NK-92 treated with Interleukin-12 subunit alpha and Interleukin-12 subunit beta, amount 100 ng/mL, for 24 hours (cell line): ENCODE results near the gene SLC25A24.
"Not testable (repeated sequence)": the region's sequence is repeated elsewhere in the genome, so short reads cannot be mapped to it uniquely, and the experiment has no call there.

Experiments used
- DNase-seq: peaks from one replicate; lab custom pipeline; 2025; lab: John Stamatoyannopoulos, UW

The SLC25A24 gene

DNA sequence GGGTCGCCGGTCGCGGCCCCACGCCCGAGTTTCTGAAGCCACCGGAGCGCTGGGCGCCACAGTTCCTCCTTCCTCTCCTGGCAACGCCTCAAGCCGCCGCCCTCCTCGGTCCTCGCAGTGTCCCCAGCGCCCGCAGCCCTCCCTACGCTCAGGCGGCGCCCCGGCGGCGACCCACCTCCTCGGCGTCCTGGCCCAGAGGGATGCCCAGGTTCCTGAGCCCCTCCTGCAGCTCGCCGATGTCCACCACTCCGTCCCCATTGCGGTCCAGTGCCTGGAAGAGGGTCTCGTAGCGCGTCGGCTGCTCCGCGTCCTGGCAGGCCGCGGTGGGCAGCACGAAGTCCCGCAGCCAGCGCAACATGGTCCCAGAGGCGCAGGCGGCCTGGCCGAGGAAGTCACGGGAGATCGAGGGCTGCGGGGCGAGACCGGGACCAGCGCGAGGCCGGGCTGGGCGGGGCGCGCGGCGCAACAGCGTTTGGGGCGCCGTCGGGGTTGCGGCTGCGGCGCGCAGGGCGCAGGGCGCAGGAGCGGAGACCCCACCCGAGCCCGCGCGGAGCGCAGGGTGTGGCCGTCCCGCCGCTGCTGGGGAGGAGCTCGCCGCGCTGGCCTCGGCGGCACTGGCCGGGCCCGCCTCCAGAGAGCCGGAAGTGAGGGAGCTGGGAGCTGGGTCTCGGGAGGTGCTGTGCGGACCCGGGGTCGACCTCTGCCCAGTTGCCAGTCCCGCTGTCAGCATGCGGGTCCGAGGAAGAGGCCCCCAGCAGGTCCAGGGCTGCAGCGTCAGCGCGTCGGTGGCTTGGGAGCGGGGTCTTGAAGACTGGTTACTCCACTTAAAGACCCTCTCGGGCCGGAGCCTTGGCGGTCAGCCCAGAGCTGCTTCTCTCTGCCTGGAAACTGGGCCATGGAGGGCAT is at the start of gene SLC25A24:
SLC25A24 (minus strand) TSS at position 563 of the 906 bp plus-strand sequence; CDS start at position 358, 205 bp downstream.
- peak; percentile 58 for DNase-seq

DNA sequence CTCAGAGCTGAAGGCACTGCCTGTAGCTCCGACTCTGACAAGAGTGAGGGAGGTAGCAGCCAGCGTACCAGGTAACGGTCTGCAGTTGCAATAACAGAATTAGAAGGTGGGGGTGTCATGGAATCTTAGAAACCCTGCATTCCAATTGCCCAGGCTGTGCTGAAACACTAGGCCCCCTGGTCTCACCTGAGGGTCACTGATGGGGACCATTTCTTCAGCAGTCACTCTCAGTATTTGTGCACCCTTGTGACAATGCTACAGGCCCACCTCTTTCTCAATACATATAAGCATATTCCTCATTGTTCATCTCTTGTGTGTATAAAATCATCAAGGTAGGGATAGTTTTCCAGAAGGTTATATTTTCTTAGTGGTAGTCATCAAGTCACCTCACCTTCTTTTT is 43.8 kb upstream of the SLC25A24 start, which contains the start of gene NBPF4:
NBPF4 (minus strand) TSS at position 101 of the 400 bp plus-strand sequence. CDS start 315 bp downstream, outside the sequence.
- DNase-seq, result not testable (repeated sequence)

DNA sequence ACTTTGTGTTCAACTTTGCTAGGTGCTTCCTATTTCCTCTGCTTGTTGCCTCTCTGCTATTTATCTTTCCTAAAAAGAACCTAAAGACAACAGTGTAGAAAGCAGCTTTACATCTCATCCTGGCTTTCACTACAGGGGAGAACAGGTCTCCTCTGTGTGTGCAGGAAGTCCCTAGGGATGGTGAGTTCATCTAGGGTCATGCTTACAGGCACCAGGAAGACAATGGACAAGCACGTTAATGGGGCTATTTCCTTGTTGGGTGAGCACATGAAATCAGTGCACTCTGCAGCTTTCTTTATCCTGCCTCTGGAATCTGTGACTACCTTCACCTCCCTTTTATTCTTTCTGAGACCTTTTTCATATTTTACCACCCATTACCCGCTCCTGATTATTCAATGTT is 39.3 kb upstream of the SLC25A24 start:
- DNase-seq, result not testable (repeated sequence)

GRCh38 chr1:108235308-108235707 is 35.2 kb upstream of the SLC25A24 start:
- DNase-seq, result not testable (repeated sequence)

GRCh38 chr1:108232183-108232582 is 32.0 kb upstream of the SLC25A24 start:
- not testable (repeated sequence) for DNase-seq

- not testable (repeated sequence) for DNase-seq
Measured at GRCh38 chr1:108229976-108230375, 29.8 kb upstream of the SLC25A24 start.

DNA sequence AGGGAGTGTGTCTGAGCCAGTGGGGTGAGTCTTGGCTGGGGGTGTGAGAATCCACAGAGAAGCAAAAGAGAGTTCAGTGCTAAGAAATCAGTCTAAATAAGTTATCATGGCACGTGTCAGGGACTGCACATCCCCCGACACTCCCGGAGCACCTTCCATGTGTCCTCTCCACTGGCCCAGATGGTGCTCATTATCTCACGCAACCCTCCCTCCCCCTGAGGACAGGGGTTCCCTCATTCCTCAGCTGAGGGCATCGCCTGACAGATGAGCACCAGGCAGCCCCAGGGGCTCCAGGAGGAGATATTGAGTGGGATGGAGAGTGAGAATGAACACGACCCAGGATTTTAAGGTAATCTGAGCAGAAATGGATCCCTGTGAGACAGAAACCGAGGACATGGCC is 27.6 kb upstream of the SLC25A24 start:
- not testable (repeated sequence) for DNase-seq

- not testable (repeated sequence) for DNase-seq
Measured at GRCh38 chr1:108226855-108227254, 26.7 kb upstream of the SLC25A24 start.

DNA sequence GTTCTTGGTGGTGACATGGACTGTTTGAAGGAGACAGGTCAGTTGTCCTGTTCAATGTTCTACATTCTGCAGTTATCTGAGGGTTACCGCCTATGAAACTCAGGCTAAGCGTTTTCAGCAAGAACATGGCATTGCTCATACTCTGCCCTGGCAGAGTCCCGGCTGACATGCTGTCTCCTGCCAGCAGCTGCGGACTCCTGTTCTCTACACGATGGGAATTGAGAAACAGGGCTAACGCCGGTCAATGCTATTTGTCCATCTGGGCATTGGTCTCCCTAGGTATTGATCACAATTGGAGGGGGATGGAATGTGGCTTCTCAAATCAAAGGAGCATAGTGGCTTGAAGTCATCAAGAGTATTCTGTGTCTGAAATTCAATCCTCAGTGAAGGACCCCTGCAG is 23.1 kb upstream of the SLC25A24 start:
- not testable (repeated sequence) for DNase-seq

DNA sequence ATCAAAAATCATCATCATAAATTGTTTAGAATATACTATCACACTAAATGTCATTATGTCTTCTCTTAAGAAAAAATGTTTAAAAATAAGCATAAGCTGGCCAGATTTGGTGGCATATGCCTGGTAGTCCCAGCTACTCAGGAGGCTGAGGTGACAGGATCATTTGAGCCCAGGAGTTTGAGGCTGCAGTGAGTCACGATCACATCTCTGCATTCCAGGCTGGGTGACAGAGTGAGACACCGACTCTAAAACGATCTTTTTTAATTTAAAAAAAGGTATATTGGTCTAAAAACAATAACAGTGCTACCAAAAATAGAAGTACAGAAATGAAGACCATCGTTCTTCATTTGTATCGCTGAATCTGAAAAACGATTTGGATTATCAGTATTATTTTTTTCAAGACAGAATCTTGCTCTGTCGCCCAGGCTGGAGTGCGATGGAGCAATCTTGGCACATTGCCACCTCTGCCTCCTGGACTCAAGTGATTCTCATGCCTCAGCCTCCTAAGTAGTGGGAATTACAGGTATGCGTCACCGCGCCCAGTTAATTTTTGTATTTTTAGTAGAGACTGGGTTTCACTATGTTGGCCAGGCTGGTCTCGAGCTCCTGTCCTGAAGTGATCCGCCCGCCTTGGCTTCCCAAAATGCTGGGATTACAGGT is 17.5 kb upstream of the SLC25A24 start:
- not testable (repeated sequence) for DNase-seq

DNA sequence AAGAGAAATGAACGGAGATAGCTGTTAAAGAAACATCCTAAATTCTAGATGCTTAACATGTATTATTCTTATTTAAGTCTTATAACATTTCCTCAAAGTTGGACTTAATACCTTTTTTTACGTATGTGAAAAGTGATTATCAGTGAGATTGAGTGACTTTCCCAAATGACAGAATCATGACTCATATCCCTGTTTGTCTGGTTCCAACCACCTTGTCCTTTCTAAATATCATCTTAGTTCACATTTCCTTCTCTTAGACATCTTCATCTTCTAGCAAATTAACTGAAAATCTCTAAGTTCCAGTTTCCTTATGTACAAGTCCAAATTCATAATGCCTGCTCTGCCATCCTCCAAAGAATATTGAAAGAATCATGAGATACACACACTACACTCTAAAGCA is 16.9 kb upstream of the SLC25A24 start:
- DNase-seq, result not testable (repeated sequence)

DNA sequence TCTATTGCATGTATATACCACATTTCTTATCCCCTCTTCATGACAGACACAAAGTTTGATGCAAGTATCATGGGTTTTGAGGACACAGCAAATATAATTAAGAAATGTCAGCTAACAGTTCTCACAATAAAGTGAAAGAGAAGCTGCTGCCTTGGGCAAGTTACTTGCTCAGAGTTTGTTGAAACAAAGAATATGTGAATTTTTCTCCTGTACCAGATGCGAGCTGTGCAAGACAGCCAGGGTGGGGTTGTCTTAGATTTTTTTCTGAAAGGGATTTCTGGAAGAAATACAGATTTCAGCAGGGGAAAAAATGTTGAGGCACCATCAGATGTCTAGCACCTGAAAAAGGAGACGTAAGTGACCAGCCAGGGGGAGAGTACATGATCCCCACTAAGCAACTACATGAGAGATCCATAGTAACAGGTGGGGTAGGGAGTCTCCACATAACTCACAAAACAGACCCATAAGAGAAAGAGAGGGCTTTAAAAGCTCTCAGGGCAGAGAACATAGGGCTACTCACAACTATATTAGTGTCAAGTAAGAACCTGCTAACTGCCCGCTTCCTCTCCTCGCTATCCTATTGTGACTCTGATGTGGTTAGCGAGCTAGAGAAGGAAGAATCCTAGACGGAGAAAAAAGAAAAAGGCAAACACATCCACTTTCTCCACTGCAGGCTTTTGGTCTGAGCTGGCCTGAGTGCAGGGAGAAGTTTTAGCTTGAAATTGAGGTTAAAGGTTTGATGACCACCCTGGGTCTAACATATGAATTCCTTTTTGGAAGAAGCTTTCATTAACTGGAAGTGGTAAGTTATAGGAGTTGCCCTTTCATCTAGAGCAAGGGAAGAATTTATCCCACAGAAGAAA is 16.1 kb upstream of the SLC25A24 start:
- DNase-seq, result not testable (repeated sequence)

GRCh38 chr1:108214641-108215465 is 14.7 kb upstream of the SLC25A24 start:
- not testable (repeated sequence) for DNase-seq

DNA sequence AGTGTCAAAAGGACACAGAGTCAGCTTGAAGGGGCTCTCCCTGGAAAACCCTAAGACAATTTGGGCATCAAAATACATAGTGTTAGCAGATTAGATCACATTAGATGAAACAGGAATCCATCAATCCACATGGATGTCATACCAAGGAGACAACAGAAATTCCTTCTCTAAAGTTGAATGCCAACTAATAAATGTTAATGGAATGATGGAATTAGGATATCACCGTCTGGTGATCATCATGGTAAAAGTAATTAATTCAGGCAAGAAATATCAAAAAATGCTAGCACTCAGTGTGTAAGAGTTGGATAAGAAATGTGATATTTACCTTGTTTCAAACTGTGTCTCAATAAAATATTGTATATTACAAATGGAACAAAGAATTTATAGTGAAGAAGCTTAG is 10.9 kb upstream of the SLC25A24 start:
- DNase-seq, result no peak

- DNase-seq, result no peak
Measured at GRCh38 chr1:108209456-108210108, 9.4 kb upstream of the SLC25A24 start.

GRCh38 chr1:108208724-108209446 is 8.7 kb upstream of the SLC25A24 start:
- no peak for DNase-seq

GRCh38 chr1:108203582-108203981 is 3.4 kb upstream of the SLC25A24 start:
- not testable (repeated sequence) for DNase-seq

DNA sequence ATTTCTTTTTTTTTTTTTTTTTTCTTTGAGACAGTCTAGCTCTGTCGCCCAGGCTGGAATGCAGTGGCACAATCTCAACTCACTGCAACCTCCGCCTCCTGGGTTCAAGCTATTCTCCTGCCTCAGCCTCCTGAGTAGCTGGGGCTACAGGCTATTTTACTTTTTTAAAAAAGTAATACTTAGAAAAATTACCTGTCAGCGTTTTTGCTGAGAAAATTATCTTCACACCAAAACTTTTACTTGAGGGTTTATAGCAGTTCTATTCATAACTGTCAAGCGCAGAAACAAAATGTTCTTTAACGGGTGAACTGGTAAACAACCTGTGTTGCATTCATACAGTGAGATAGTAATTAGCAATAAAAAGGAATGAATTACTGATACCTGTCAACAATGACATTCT is 1.5 kb upstream of the SLC25A24 start:
- DNase-seq, result no peak

DNA sequence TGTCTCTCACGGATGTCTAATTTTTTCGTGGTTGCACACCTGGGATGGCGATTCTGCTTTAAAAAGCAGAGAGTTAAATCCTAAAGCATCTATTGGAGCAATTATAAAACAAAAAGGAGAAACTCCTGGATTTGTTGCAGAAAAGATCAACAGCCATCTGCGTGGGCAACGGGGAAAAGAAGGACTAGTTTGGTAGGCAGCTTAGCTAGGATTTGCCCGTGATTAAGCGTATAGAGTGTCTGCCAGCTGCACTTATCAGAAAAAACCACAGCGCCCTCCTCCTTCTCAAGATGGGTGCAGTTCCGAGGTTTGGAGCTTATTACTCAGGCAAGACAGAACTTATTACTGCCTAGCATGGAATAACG is 526 bp upstream of the SLC25A24 start:
- no peak for DNase-seq

- DNase-seq, result no peak
Measured at GRCh38 chr1:108199201-108199691, 897 bp downstream of the SLC25A24 start.
